Stimulated activated CD4-positive, alpha-beta T cell treated with anti-CD3 and anti-CD28 coated beads, Interleukin-1b, Interleukin-23, amount 100 ng/mL, for 4 hours (primary cell): Measurements from ENCODE around the gene FEM1B.

ENCODE experiments used
- DNase-seq, 2 donors: peaks; one replicate each; pipeline ENCODE4 v3.0.0-alpha.2; 2020; ENCODE audit warnings: low read depth in 2 of 2

FEM1B gene

DNA sequence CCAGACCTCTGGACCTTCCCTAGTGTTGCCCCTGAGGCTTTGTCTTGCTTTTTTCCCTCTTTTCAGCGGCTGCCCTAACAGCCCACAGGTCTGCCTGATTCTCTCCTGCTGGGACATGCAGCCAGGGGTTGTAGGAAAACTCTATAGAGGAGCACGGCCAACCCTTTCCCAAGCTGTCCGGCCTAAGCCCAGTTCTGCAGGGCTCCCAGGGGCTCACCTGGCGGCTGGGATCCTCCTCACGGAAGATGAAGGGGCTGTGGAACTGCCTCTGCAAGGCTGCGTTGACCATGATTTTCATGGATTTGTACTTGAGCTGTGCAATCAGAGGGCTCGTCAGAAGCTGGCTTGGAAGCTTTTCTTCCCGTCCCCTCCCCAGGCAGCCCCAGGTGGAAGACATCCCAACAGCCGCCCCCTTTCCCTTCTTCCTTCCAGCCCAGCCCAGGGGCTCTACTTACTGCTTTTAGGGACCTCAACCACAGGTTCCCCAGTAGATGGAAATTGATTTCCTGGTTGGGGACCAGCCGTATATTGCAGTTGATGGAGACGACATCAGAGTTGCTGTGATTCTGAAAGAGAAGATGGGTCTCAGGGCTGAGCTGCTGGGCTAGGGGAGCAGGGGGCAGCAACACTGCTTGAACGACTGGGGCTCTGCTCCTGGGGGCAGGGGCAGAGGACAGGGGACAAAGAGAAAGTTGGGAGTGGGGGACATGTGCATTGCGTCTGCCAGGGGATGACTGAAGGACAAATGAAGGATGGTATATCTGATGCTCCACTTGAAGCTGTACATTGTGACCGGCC, 29.8 kb downstream of the FEM1B start:
- no peak for DNase-seq

GRCh38 chr15:68309024-68309423, 31.5 kb downstream of the FEM1B start:
- DNase-seq, result no peak

DNA sequence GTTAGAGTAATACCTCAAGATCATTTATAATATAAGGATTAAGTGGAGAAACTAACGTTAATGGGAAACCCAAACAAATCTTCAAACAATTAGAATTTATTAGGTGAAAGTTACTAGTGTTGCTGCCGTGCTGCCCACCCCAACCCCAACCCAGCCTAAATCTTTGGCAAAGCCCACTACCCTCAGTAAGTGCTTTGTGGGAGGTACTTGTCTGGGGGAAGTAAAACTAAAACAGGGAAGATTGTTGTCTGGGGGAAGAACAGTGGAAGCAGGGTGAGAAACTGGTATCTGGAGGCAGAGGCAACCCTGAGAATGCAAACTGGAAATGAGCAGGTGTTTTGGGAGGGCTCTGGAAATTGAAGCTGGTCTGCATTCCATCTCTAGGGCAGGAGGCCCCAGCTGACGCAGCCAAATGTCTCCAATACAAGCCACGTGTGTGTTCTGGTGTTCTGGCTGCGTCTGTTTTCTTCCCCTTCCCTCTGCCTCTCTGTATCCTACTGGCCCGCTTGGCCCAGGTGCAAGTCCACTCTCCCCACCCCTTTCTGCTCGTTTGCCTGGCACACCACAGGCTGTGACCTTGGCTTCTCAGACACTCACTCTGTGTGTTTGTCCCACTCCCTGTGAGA, 32.7 kb downstream of the FEM1B start:
- no peak for DNase-seq

- DNase-seq, result no peak
Observed at GRCh38 chr15:68310804-68311463, 33.4 kb downstream of the FEM1B start.

- DNase-seq, result no peak
Observed at GRCh38 chr15:68311464-68311835, 33.9 kb downstream of the FEM1B start.

DNA sequence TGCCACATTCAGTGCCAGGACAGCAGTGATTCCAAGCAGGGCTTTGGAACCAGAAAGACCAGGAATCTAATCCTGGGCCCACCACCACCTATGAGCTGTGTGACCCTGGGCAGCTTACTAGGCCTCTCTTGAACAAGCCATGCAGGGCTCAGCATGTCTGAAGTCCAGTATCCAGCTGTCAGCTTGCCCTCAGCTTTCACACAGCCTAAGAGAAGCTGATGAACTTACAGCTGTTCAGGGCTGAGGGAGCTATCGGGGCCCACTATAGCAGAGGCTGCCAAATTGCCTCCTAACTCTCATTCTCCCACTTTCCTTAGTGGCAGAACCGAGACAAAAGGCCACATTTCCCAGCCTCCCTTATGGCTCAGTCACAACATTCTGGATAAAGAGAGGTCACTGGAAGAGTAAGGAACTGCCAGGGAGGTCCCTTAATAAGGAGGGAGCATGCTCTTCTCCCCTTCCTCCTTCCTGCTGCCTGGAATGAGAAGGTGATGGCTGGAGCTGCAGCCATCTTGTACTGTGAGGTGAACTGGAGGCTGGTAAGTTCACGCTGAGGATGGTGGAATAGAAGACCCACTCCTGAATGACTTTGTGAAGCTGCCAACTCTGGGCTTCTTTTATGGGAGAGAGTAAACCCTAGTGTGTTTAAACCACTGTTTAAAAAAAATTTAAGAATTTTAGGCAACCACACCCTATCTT, 34.5 kb downstream of the FEM1B start:
- DNase-seq, result no peak

- DNase-seq, result no peak
Observed at GRCh38 chr15:68312701-68313204, 35.2 kb downstream of the FEM1B start.

- no peak for DNase-seq
Observed at GRCh38 chr15:68313501-68314410, 36.2 kb downstream of the FEM1B start.

DNA sequence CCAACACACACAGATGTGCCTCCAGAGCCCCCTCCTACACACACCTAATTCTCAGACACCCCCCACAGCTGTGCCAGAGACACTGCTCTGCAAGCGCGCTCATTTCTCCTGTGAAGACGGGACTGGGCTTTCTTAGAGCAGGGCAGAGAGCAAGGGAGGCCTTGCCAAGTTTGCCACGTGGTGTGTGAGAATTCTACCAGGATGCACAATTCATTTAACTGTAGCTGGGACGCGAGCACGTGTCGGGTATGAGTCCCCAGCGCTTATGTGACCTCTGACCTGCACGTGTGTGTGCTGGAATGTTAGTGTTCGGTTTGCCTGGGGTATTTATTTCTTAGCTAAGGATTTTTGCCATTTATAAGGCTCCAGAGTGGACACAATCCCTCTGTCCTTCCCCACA, 37.0 kb downstream of the FEM1B start:
- no peak for DNase-seq

GRCh38 chr15:68315035-68315434, 37.5 kb downstream of the FEM1B start:
- DNase-seq, result no peak

GRCh38 chr15:68315495-68316031, 38.0 kb downstream of the FEM1B start:
- no peak for DNase-seq

GRCh38 chr15:68316061-68316804, 38.7 kb downstream of the FEM1B start:
- DNase-seq, result no peak

GRCh38 chr15:68317281-68318007, 39.9 kb downstream of the FEM1B start:
- DNase-seq, result no peak

- no peak for DNase-seq
Observed at GRCh38 chr15:68318008-68318835, 40.7 kb downstream of the FEM1B start.

- no peak for DNase-seq
Observed at GRCh38 chr15:68318931-68319909, 41.7 kb downstream of the FEM1B start.

DNA sequence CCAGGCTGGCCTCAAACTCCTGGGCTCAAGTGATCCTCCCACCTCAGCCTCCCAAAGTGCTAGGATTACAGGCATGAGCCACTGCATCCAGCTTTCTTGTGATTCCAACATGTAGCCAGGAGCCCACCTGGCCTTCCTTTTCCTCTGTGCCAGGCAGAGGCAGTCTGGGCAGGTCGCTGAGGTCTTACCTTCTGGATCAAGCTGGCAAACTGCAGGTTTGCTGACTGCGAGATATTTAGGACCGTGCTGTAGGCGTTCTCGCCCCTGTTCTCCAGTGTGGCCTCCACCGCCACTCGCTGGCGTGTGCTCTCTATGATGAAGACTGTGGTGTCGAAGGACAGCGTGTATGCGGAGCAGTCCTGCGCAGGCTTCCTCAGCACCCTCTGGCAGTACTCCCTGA, 42.5 kb downstream of the FEM1B start:
- no peak for DNase-seq

DNA sequence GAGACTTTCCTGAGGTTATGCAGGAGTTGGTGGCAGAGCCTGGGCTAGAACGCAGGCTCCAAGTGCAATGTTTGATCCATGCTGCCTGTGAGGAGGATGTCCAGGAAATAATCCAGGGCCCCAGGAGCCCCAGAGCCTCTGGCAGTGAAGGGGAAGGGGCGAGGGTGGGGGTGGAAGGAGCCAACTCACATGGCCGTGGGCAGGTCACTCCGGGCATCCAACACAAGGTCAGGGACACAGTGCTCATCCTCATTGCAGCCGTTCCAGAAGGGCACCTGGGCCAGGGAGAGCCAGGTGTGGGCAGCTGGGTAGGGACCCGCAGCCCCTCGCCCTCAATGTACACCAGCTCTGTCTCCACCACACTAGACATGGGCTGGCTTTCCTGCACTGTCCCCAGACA, 43.7 kb downstream of the FEM1B start:
- no peak for DNase-seq
